Cardiac muscle cell (in vitro differentiated cells and primary cell): Measurements from ENCODE around the gene SLC25A22. TPM values are rescaled to one million over a fixed set of nuclear protein-coding genes. Genes with fewer than 3 reads are reported as not detected.

Source experiments
- DNase-seq, 2 donors: peaks; one replicate each; pipeline versions ENCODE4 v3.0.0 to v3.0.0-alpha.2; 2010 to 2017; ENCODE audit warnings: low read depth in 1 of 2, low spot score in 1 of 2
- H3K27ac ChIP-seq: fragments of 200-600 bp; sonication (generic); 2 replicates; pipeline ENCODE4 v1.5.1; 2016
- H3K27me3 ChIP-seq: fragments of 200-600 bp; sonication (generic); 2 replicates; pipeline ENCODE4 v1.6.0; 2016; ENCODE audit warnings: control low read depth
- H3K36me3 ChIP-seq: fragments of 200-600 bp; sonication (generic); 2 replicates; pipeline ENCODE4 v1.5.1; 2016; ENCODE audit warnings: control low read depth
- H3K4me1 ChIP-seq: fragments of 200-600 bp; sonication (generic); 2 replicates; pipeline ENCODE4 v1.8.1; 2017; ENCODE audit warnings: low read depth, mild to moderate bottlenecking, mixed run types
- H3K4me3 ChIP-seq: fragments of 200-600 bp; sonication (generic); 2 replicates; pipeline ENCODE4 v1.5.1; 2016; ENCODE audit warnings: mild to moderate bottlenecking
- H3K9me3 ChIP-seq: fragments of 200-600 bp; sonication (generic); 2 replicates; pipeline ENCODE4 v1.5.1; 2017; ENCODE audit warnings: low read depth, mild to moderate bottlenecking, control low read depth
- CTCF ChIP-seq: IDR thresholded peaks from 2 replicates; pipeline ENCODE4 v1.5.1; 2012; ENCODE audit warnings: low read depth, mild to moderate bottlenecking, low read length
- polyA plus RNA-seq: library from polyadenylated mRNA; unstranded; fragments of >200 nt; fragmentation: Nextera tagmentation; extraction: Ambion mirVana; gene quantifications from 2 replicates; pipeline ENCODE4 v1.2.1, GENCODE V29; 2016
- total RNA-seq: library from RNA; depleted of rRNA; stranded (reverse); fragments of >200 nt; gene quantifications from 2 replicates; pipeline ENCODE4 v1.2.3, GENCODE V29; 2016

The SLC25A22 gene
- total and polyA plus RNA-seq, 2 experiments from 2014 or later, result 17.6 to 21.2 TPM

GRCh38 chr11:815675-816432 lies 17.8 kb upstream of the SLC25A22 start:
- Histone ChIP-seq H3K27me3 (no peaks in the 10 kb centered on the region), H3K4me1 (no peaks in the 10 kb centered on the region), H3K4me3 (no peak overlapping the region), H3K9me3 (no peaks in the 10 kb centered on the region), H3K36me3 (peaks cover 17% of the 10 kb centered on the region), H3K27ac (no peak overlapping the region)
- no peak for DNase-seq
- no peak for TF ChIP-seq CTCF

- Histone ChIP-seq H3K9me3 (no peaks in the 10 kb centered on the region), H3K36me3 (peaks cover 17% of the 10 kb centered on the region), H3K27ac (peak overlapping the region; percentile 36), H3K4me3 (no peak overlapping the region), H3K27me3 (no peaks in the 10 kb centered on the region), H3K4me1 (peaks cover 2% of the 10 kb centered on the region)
- TF ChIP-seq CTCF, result no peak
- DNase-seq, result no peak
Observed at GRCh38 chr11:813456-814096, 15.5 kb upstream of the SLC25A22 start.

- H3K27me3 ChIP-seq, result no peaks in the 10 kb centered on the region
- H3K4me3 ChIP-seq, result no peak overlapping the region
- H3K4me1 ChIP-seq, result peaks cover 7% of the 10 kb centered on the region
- H3K9me3 ChIP-seq, result no peaks in the 10 kb centered on the region
- peaks cover 17% of the 10 kb centered on the region for H3K36me3 ChIP-seq
- no peak for TF ChIP-seq CTCF
- H3K27ac ChIP-seq, result no peak overlapping the region
- DNase-seq, result no peak
Observed at GRCh38 chr11:813072-813455, 15.0 kb upstream of the SLC25A22 start.

GRCh38 chr11:812390-812789 lies 14.3 kb upstream of the SLC25A22 start:
- peaks cover 7% of the 10 kb centered on the region for H3K4me1 ChIP-seq
- no peaks in the 10 kb centered on the region for H3K27me3 ChIP-seq
- no peak for TF ChIP-seq CTCF
- no peak overlapping the region for H3K27ac ChIP-seq
- H3K4me3 ChIP-seq, result no peak overlapping the region
- H3K36me3 ChIP-seq, result peaks cover 17% of the 10 kb centered on the region
- no peaks in the 10 kb centered on the region for H3K9me3 ChIP-seq
- no peak for DNase-seq

- Histone ChIP-seq H3K4me1 (peaks cover 7% of the 10 kb centered on the region), H3K27ac (no peak overlapping the region), H3K36me3 (peaks cover 17% of the 10 kb centered on the region), H3K9me3 (no peaks in the 10 kb centered on the region), H3K27me3 (no peaks in the 10 kb centered on the region), H3K4me3 (no peak overlapping the region)
- peak; percentile 17 for TF ChIP-seq CTCF
- no peak for DNase-seq
Observed at GRCh38 chr11:811446-812245, 13.6 kb upstream of the SLC25A22 start.
